HG03354 (cell line): ENCODE measurements around the gene RPP25L.

Experiments used
- ATAC-seq: cut with Tn5 transposase; IDR thresholded peaks from one replicate; pipeline ENCODE4 v1.9.1; 2021; ENCODE audit warnings: mild to moderate bottlenecking; ENCODE audit not compliant: unreplicated experiment, poor library complexity, severe bottlenecking

RPP25L gene

DNA sequence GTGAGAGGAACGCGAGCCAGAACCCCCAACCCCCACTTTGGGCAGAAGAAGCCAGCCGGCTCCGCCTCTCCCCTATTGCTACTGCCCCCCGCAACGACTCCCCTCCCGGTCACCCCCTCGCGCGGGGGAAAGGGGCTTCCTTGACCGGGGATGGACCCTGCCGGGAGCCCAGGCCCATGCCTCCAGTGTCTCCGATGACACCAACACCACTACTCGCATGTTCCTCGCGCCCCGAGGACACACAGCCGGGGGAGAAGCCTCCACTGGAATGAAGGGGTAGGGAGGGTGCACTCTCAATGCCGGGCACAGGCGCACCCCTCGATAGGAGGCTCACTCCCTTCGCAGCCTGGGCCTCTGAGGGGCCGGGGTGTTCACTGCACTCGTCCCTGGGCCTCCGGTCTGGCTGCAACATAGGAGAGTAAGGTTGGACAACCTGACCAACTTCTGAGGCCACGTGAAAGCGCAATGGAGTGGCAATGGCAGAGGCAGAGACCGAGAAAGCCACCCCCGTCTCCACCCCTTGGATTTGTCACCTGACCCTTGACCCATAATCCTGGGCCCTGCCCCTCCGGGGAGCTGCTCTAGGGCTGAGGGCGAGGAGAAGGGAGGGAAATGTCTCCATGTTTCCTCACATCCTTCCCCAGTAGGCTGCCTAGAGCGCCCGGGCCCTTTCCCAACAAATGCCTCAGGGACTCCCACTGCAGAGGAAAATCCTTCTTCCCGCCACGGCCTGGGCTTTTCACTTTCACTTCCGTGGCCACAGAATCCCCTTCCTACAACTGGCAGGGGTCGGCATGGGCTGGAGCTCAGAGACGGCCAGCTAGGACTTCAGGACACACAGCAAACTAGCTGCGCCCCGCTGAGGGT, 21.3 kb downstream of the RPP25L start:
- no peak for ATAC-seq

DNA sequence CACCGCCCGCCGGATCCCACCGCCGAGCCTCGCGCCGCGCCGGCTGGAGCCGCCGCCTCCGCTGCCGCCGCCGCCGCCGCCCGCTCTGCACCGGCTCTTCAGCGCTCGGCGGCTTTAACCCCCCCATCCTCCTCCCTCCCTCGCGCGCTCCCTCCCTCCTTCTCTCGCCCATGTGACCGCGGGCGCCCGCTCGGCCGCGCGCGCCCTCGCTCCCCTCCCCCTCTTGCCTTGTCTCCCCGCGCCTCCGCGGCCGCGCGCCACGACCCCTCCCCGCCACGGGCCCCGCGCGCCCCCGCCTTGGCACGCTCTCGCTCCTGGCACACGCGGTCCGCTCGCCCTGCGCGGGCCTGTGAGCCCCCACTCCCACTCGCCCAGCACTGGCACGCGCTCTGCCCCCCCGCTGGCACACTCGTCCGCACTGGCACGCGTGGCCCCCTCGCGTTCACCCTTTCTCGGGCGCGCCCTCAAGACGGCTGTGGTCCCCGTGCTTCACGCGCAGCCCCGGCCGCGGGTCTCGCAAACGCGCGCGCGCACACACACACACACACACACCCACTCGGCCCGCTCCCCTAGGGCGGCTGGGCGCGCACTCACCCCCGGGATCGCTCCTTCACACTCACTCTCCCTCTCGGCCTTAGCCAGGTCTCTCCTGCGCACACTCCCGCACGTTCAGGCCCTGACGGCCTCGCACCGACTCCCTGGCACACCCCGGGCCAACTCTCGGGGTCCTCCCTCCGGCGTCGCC, 22.1 kb downstream of the RPP25L start, which contains the start of gene CNTFR:
Gene CNTFR, minus strand, starts transcription at position 89 of the 745 bp plus-strand sequence. CDS start 20,743 bp downstream, outside the sequence.
- ATAC-seq, result no peak

DNA sequence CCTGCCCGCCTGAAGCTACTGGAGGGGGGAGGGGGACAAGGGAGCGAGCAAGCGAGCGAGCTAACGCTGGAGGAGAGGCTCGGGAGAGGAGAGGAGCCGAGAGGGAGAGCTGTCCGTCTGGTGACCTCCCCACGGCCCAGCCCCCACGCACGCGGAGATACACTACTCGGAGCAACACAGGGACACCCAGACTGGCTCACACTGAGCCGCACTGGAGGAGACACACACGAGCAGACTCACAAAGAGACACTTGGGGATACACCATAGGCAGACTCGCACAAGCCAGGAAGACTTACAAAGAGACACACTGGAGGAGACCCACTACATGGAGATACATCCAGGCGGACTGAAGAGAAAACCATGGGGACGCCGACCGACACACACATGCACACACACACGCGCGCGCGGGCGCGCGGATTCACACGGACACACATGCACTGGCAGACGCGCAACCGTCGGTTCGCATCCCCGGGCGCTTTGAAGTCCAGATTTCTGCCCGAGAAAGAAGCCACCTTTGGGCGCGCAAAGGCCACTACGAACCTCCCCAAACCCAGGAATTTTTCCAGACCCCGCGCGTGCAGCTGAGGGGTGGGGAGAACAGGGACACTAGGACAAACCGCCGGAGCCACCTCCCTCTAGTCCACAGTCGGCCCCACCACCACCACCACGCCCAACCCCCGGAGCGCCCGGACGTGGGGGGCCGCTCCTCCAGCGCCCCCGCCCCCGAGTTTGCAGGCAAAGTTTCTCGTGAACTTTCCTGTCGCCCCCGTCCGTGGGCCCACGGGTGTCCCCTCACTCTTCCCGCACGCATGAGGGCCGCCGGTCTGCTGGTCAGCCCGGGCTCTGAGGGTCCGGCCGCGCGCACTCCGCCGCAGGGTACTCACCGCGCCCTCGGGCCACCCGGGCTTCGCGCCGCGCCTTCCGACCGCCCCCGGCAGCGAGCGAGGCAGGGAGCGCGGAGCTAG, 22.9 kb downstream of the RPP25L start:
- no peak for ATAC-seq

DNA sequence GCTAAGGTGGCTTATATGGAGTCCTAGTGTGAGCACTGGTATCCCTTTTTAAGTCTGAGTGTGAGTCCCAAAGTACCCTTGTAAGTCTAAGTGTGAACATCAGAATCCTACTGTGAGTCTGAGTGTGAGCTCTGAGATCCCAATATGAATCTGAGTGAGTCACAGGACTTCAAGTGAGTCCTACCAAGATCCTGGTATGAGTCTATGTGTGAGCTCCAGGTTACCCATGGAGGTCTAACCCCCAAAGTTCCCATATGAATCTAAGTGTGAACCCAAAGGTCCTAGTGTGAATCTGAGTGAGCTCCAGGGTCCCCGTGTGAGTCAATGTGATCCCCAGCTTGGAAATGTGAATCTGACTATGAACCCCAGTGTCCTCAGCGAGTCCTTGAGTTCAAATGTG, 24.6 kb downstream of the RPP25L start:
- no peak for ATAC-seq

DNA sequence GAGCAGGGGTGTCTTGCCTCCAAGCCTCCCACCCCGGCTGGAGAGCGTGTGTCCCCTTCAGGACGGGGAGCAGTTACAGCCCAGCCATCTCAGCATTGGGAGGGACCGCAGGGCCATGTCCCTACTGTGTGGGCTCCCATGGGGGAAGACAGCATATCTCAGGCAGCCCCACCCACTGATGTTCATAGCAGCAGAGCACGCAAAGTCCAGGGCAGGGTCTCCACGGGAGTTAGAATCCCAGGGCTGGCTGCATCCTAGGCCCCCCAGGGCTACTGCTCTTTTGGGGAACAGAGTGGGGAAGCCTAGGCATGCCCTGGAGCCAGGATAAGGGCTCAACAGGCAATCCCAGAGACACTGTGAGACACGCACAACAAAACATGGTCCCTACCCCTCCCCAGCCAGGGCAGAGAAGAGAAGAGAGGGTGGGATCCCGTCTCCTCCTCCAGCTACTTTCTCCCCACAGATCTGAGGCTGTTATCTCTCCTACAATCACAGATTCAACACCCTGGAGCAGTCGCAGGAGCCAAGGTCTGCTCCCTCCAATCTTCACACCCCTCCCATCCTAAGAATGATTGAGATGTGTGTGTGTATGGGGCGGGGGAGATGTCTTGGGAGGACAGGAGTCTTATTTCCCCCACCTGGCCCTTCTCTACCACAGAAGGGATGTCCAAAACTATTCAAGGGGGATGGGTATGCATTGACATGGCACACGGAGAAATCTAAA, 25.8 kb downstream of the RPP25L start:
- ATAC-seq, result no peak

DNA sequence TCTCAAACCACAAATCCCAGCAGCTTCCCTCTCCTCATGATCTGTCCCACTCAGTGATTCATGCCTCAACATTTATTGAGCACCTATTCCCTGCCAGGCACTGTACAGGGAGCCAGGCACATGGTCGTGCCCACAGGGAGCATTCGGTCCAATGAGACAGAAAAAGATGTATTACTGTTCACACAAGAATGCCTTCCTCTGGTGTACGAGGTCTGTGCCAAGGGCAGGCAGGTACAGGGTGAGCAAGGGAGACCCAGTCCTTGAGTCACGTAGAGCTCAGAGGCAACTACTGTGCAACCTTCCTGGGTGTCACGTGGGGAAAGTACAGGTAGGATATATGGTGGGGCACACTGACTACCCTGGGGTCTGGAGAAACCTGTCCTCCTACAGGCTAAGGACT, 26.9 kb downstream of the RPP25L start:
- no peak for ATAC-seq

DNA sequence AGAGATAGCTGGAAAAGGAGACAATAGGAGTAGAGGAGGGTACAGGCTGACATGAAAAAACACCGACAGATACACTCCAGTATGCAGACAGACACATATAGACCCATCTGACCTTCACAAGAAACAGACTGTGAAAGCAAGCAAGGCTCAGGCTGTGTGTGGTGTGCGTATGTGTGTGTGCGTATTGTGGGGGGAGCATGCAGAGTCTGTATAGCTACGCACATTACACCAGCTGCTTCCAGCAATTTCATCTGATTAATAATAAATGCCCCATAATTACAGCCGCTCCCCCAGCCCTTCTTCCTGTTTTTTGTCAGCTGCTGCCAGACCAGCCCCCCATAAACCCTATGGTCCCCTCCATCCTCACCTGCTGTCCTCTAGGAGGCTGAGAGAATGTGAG, 29.1 kb downstream of the RPP25L start:
- ATAC-seq, result no peak

DNA sequence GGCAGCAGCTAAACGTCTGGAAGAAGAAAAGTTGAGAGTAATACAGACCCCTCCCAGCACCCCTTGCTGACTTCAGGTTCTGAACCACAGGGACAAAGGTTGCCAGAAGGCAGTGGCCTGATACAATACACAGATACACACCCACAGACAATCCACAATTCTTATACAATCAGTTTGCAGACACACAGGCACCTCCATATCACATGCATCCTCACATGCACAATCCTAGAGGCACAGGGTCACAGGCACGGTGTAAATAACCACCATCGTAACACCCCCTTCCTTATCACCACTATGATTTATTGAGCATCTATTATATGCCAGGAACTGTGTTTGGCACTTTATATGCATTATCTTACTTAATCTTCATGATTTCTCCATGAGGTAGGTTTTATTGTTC, 30.6 kb downstream of the RPP25L start:
- no peak for ATAC-seq

DNA sequence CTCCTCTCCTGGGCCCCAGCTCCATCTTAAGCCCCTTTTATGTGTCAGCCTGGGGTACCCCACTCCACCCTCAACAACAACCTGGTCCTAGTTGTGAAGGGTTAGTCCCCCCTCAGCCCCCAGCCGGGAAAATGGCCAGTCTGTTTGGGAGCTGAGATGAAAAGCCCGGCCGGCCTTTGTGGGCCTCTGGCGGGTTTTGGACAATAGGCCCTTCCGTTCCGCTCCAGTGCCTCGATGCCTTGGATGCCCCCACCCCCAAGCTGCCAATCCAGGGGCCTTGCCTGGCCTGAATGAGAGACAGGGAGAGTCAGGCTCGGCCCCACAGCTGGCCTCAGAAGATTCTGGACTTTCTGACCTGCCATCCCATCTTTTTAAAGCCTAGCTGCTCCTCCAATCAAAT, 31.5 kb downstream of the RPP25L start:
- ATAC-seq, result no peak

DNA sequence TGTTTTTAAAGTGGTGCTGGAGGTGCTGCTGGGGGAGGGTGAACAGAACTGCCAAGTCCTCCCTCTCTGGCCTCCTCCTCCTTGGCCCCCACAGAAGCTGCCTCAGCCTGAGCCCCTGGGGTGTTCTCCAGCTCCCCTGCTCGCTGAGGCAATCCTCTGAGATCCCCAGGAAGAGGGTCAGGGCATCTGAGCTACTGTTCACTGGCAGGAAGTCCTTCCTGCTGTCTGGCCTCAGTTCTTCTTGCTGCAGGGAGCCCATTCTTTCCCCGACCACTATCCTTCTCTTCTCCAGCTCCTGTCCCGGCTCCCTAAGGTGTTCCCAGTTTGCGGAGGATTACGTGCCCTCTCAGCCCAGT, 32.1 kb downstream of the RPP25L start:
- no peak for ATAC-seq

DNA sequence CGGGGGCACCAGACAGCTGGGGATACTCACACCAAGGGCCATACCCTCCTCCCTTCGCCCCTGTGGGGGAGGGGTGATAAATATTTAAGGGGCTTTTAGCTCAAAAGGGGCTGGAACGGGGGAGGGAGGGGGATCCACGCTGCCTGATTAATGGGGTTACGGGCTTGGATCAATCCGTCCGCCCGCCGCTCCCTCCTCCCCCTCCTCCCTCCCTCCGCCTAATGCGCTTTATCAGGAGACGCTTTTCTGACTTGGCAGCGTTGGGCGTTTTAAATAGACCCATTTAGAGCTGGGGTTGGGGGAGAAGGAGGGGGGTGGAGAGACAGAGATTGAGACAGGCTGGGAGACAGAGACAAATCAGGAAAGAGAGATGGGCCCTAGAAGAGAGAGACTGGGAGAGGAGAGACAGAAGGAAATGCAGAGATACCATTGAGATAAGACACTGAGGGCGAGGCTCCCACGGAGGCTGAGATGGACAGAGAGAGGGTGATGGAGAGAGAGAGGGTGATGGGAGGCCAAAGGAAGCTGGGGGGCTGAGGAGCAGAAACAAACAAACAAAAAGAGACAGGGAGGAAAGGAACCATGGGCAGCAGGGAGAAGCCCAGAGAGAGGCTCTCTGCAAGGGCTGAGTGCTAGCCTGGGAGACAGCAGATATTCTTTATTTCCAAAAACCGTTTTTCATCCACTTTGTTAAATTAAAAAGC, 32.6 kb downstream of the RPP25L start:
- ATAC-seq, result no peak

DNA sequence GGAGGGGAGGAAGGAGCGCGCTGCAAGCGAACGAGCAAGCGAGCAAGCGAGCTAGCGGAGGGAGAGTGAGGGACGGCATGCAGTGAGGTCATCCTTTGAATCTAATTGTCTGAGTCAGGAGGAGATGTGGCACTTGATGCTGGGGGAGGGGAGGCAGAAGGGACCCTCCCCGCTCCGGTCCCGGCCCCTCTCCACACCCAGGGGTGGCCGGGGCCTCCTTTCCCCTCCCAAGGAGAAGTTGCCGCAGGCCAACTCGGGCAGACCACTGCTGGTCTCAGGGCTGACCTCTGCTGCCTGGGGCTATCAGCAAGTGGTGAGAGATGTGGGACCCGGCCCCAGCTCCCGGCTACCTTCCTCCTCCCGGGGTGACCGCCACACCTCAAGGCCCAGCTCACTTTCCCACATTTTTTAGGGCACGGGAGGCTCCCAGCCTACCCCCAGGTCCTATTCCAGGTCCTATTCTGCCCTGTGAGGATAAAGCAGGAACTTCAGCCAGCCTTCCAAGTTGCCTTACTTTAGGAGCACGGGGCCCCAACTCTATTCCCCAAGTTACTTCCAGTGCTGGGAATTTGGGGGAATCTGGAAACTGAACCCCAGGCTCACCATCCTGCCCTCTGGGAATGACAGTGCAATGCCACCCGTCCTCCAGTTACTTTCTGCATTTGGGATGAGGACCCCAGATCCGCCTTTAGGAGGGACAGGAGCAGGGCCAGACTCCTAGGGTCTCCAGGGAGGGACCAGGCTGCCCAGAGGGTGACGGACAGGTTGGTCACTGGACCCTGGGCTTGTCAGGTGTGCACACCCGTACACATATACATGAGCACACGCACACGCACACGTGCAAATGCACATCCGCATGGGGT, 33.4 kb downstream of the RPP25L start:
- no peak for ATAC-seq

DNA sequence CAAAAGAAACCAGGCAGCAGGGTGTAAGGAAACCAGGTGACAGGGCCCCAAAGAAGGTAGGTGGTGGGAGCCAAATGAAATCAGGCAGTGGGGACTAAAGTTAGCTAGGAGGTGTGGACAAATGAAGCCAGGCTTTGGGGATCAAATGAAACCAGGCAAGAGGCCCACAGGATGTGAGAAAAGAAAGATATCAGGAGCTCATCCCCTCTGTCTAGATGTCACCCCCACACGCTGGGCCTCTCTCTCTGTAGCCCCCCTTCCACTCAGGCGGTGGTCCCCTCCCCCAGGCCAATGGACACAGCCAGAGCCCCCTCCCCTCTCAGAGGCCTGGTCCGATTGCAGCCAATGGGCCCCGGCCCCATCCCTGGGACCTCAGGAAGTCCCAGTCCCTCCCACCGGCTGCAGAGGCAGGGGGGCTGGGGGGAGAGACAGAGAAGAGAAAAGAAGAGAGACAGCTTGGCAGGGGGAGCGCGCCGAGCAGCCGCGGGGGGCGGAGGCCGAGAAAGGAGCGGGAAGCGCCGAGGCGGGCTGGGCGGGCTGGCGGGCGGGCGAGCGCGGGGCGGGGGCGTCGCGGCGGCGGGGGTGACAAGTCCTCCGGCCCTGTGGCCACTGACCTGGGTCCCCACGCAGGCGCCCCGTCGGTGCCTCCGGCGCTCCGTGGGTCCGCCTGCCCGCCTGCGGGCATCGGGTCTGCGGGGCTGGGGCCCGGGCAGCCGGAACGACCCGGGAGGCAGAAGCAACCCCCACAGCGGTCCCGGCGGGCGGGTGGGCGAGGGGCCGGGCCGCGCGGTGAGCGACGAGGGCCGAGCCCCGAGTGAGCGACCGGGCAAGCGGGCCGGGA, 34.3 kb downstream of the RPP25L start:
- no peak for ATAC-seq

DNA sequence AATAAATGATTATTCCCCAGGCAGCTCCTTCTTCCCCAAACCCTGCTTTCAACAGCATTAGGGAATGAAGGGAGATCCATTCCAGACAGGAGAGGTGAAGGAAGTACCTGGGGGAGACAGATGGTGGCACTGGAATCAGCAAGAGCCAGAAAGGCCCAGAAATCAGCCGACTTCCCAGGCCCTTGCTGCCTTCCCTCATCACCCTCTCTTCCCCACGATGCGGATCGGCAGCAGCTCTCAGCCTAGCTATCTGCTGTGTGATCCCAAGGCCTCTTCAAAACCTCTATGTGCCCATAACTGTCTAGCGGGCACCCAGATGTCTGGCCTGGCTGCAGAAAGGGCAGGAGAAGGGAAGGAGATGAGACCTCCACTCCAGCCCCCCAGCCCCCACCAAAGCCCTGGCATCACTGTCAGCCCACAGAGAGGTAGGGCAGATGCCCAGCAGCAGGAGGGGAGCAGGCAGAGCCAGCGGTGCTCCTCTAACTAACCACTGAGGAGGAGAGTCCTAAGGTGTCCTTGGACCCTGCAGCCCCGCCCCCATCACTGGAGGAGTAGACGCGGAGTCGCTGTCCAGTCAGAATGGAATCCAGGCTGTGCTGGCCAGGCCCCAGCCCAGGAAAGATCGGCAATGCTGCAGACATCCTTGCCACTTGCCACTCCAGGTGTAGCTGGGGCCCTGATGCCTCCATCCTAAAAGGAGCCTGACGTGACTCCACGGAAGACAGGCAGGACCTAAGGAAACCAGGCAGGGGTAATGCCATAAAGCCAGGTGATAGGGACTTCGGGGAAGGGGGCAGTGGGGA, 35.1 kb downstream of the RPP25L start:
- no peak for ATAC-seq

DNA sequence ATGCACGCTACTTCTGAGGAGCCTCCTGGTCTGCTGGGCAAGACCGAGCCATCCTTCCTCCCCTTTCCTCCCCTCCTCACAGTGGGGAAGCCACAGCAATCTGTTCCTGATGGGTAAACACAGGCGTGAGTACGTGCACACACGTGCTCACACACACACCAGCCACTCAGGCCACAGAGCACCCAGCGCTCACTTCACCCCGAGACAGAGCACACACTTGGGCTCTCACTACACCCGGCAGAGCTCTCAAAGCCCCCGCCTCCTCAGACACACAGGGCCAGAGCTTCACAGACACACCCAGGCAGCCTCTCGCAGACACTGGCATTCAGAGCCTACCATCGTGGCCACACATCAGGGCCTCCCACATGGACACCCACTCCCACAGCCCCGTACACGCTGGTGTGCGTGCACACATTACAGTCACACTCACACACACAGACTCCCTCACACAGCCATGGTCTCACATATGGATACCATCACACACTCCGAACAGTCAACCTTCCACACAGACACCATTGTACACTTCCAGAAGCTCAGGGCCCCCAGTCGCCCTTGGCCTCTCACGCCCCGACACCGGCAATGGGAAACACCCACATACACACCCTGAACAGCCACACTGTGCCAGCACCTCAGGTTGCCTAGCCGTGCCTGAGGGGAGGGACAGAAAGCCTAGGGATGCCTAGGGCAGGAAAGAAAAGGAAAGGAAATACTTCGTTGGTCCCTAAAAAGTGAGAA, 35.9 kb downstream of the RPP25L start:
- ATAC-seq, result no peak

DNA sequence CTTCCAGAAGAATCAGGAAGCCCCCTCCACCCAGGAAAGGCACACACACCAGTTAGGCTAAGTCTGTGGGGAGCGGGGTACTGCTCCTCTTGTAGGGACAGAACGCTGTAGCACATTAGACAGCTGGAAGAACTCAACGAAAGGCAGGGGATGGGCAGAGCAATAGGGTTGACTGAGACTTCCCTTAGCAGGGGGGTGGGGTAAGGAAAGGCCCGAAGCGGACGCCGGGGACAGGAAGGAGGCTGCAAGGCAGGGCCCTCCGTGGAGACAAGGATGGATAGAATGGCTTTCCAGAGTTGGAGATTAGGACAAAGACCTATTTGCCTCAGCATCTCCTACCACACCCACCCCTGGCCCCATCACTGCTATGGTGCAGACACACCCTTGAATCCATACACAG, 36.7 kb downstream of the RPP25L start:
- ATAC-seq, result no peak
